Endothelial cell (in vitro differentiated cells): ENCODE data around the gene STAT5A. TPM values are rescaled to one million over a fixed set of nuclear protein-coding genes. Genes with fewer than 3 reads are reported as not detected.
A peak's percentile ranks its signal among the peaks of the same experiment; 100 is the strongest.

Experiments
- DNase-seq: peaks from one replicate; pipeline ENCODE4 v3.0.0; 2021; ENCODE audit warnings: low spot score
- H3K27ac Mint-ChIP-seq: one replicate; pipeline ENCODE4 v1.8.0; 2021; ENCODE audit warnings: mixed read lengths, inconsistent platforms; ENCODE audit not compliant: unreplicated experiment
- H3K27me3 Mint-ChIP-seq: one replicate; pipeline ENCODE4 v1.8.0; 2021; ENCODE audit warnings: mild to moderate bottlenecking, moderate library complexity, mixed read lengths, inconsistent platforms; ENCODE audit not compliant: unreplicated experiment
- H3K36me3 Mint-ChIP-seq: one replicate; pipeline ENCODE4 v1.8.0; 2021; ENCODE audit warnings: mild to moderate bottlenecking, low read depth, mixed read lengths, inconsistent platforms; ENCODE audit not compliant: unreplicated experiment
- H3K4me1 Mint-ChIP-seq: one replicate; pipeline ENCODE4 v1.8.0; 2021; ENCODE audit warnings: mild to moderate bottlenecking, mixed read lengths, inconsistent platforms; ENCODE audit not compliant: unreplicated experiment
- H3K4me3 Mint-ChIP-seq: one replicate; pipeline ENCODE4 v1.8.0; 2021; ENCODE audit warnings: mild to moderate bottlenecking, mixed read lengths, inconsistent platforms; ENCODE audit not compliant: unreplicated experiment
- H3K9me3 Mint-ChIP-seq: one replicate; pipeline ENCODE4 v1.8.0; 2021; ENCODE audit warnings: mixed read lengths, inconsistent platforms; ENCODE audit not compliant: unreplicated experiment
- CTCF ChIP-seq: fragments of 200-600 bp; sonication (generic); IDR thresholded peaks from one replicate; pipeline ENCODE4 v1.5.0; 2021; ENCODE audit warnings: antibody characterized with exemption; ENCODE audit not compliant: unreplicated experiment
- total RNA-seq: library from RNA; stranded (reverse); fragmentation: NEBNext Ultra II Directional; extraction: Animal tissue kit (Norgen Biotek cat#: 25700); gene quantifications from one replicate; pipeline ENCODE4 v1.2.1, GENCODE V29; 2021; ENCODE audit not compliant: unreplicated experiment

STAT5A gene
- total RNA-seq, 1 donor from 2014 or later = 67.2 TPM

- Mint-ChIP-seq H3K4me1 (peaks cover 41% of the 10 kb centered on the region), H3K27me3 (peaks cover 7% of the 10 kb centered on the region), H3K36me3 (no peaks in the 10 kb centered on the region), H3K4me3 (peak overlapping the region; percentile 99), H3K9me3 (no peaks in the 10 kb centered on the region), H3K27ac (peak overlapping the region; percentile 89)
- TF ChIP-seq CTCF = no peak
- no peak for DNase-seq
These were observed 13.3 kb upstream of the STAT5A start for GRCh38 chr17:42274812-42275526.

- TF ChIP-seq CTCF = no peak
- no peaks in the 10 kb centered on the region for H3K36me3 Mint-ChIP-seq
- H3K4me1 Mint-ChIP-seq = peaks cover 41% of the 10 kb centered on the region
- H3K27ac Mint-ChIP-seq = peak overlapping the region; percentile 89
- H3K27me3 Mint-ChIP-seq = peaks cover 7% of the 10 kb centered on the region
- H3K9me3 Mint-ChIP-seq = no peaks in the 10 kb centered on the region
- H3K4me3 Mint-ChIP-seq = peak overlapping the region; percentile 99
- no peak for DNase-seq
These were observed 12.6 kb upstream of the STAT5A start for GRCh38 chr17:42275527-42276358.

- Mint-ChIP-seq H3K27ac (peak within 1 kb of the TSS; percentile 89), H3K36me3 (no peaks in the 10 kb centered on the region), H3K9me3 (no peaks in the 10 kb centered on the region), H3K27me3 (peaks cover 7% of the 10 kb centered on the region), H3K4me3 (peak within 1 kb of the TSS; percentile 99), H3K4me1 (peaks cover 41% of the 10 kb centered on the region)
- no peak for TF ChIP-seq CTCF
- peak; percentile 73 for DNase-seq
These were observed 12.0 kb upstream of the STAT5A start, which contains the start of gene STAT5B for GRCh38 chr17:42276359-42276608. Gene STAT5B, minus strand, starts transcription at chr17:42276391. Its CDS starts 44,264 bp downstream, at chr17:42232127.

GRCh38 chr17:42276609-42277341 lies 11.5 kb upstream of the STAT5A start:
- Mint-ChIP-seq H3K36me3 (no peaks in the 10 kb centered on the region), H3K27me3 (peaks cover 7% of the 10 kb centered on the region), H3K4me3 (peak overlapping the region; percentile 73), H3K9me3 (no peaks in the 10 kb centered on the region), H3K27ac (peak overlapping the region; percentile 89), H3K4me1 (peaks cover 40% of the 10 kb centered on the region)
- peak; percentile 52 for DNase-seq
- TF ChIP-seq CTCF = no peak
